Hematopoietic multipotent progenitor cell treated with erythropoietin and hydrocortisone succinate and interleukin-3 and kit ligand, for 15 days (in vitro differentiated cells): ENCODE measurements around the gene ARL13A.
"Not testable (repeated sequence)": the region's sequence is repeated elsewhere in the genome, so short reads cannot be mapped to it uniquely, and the experiment has no call there.

Source experiments
- DNase-seq: peaks from one replicate; pipeline ENCODE4 v3.0.0-alpha.2; 2015; ENCODE audit warnings: low spot score

Gene ARL13A

DNA sequence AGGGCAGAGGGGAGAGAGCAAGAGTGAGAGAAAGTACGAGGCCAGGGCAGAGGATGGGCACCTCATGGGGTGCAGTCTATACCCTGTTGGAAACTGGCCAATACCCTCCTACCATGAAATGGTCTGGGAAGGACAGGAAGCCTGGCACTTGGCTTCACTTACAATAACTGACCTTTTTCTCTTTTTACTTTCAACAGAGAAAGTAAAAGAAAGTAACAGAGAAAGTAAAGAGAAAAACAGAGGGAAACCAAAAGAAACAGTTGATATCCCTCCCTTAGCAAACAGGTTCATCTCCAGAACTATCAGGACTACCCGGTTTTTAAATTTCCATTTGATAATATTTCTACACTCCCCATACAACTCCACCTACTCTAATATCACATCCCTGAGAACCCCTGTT, 20.6 kb downstream of the ARL13A start:
- no peak for DNase-seq

- peak; percentile 2 for DNase-seq
Observed at GRCh38 chrX:100994352-100995281, 25.1 kb downstream of the ARL13A start.

DNA sequence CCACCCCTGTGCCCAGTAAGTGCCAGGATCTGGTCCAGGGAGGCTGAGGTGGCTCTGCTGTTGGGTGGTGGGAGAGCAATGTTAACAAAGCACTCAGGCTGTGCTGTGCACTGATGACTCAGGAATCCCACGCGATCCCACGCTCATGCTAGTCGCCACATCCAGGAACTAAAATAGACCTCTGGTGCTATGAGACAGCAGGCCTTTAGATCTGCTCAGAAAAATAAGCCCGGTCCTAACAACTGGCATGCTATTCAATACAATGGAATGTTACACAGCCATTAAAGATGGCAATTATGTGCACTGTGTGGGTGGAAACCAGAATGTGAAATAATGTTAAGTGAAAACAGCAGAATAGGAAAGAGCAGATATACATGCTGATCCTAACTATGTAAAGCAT, 26.0 kb downstream of the ARL13A start:
- no peak for DNase-seq

DNA sequence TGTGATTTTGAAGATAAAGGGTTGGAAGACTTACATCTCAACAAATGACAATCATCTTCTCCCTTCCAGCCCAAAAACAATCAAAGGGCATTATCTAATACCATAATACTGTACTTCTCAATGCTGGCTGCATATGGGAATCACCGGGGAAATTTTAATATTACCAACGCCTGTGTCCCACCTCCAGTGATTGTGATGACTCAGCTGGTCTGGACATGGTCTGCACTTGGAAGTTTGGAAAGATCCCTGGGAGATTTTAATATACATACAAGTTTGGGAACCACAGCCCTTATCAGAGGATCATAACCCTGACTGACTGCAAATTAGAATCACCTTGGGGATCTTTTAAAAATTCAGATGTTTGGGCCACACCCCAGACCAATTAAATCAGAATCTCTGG, 29.9 kb downstream of the ARL13A start:
- DNase-seq: no peak

GRCh38 chrX:101009090-101009489, 39.6 kb downstream of the ARL13A start:
- no peak for DNase-seq

DNA sequence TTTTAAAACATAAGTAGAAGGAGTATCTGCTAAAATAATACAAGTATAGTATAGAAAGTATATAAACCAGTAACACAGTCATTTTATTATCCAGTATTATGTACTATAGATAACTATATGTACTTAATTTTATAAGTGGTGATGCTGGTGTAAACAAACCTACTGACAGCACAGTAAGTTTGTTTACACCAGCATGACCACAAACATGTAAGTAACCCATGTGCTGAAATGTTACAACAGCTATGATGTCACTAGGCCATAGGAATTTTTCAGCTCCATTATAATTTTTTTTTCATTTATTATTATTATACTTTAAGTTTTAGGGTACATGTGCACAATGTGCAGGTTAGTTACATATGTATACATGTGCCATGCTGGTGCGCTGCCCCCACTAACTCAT, 42.5 kb downstream of the ARL13A start:
- DNase-seq: not testable (repeated sequence)

- no peak for DNase-seq
Observed at GRCh38 chrX:101022020-101022419, 52.5 kb downstream of the ARL13A start.

GRCh38 chrX:101025126-101025525, 55.6 kb downstream of the ARL13A start:
- no peak for DNase-seq

DNA sequence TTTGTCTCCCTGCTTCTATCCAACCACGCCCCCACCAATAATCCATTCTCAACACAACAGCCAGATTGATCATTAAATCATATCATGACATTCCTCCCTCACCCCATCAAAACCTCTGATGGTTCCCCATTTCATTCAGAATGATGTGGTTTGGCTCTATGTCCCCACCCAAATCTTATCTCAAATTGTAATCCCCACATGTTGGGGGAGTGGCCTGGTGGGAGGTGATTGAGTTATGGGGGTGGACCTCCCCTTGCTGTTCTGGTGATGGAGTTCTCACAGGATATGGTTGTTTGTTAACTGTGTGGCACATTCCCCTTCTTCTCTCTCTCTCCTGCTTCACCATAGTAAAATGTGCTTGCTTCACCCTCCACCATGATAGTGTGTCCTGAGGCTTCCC, 59.1 kb downstream of the ARL13A start:
- DNase-seq: no peak

DNA sequence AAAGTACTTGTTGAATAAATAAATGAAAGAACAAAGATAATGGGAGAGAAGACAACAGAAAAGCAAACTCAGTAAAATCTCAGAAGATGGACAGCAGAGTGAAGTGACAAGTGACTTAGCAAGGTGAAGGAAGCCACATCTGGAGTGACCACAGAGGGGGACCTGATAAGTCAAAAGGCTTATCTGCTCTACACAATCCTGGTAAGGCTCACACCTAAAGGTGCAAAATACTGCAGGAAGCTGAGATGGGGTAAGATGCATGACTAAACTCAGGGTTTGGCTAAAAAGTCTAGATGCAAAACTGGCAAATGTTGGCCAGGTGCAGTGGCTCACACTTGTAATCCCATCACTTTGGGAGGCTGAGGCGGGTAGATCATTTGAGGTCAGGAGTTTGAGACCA, 60.2 kb downstream of the ARL13A start:
- no peak for DNase-seq

DNA sequence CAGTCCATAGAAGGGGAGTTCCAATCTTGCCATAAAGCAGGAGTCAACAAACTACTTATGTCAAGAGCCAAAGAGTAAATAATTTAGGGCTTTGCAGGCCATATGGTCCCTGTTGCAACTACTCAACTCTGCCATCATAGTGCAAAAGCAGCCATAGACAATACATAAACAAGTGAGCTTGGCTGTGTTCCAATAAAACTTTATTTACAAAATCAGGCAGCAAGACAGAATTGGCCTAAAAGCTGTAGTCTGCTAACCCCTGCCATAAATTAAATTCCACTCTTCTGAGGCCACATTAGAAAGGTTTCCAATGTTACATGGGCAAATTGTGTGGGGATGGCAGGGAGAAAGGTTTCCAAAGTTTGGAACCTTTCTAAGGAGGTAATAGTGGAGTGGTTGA, 67.7 kb downstream of the ARL13A start:
- DNase-seq: no peak

DNA sequence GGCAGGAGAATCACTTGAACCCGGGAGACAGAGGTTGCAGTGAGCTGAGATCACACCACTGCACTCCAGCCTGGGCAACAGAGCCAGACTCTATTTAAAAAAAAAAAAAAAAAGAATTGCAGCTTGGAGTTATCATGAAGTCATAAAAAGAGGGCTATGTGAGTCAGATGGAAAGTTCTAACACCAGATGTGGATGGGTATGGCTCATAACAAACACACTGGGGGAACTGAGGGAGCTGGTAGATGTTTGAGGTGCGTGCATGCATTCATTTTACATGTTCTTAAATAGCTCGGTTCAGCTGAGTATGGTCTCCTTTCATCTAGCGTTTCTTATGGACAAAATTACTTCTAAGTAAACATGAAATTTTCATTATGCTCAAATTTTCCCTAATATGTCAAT, 70.7 kb downstream of the ARL13A start:
- no peak for DNase-seq
